HepG2 (cell line): ENCODE measurements around the gene PAQR7. TPM values are rescaled to one million over a fixed set of nuclear protein-coding genes. Genes with fewer than 3 reads are reported as not detected.
A peak's percentile ranks its signal among the peaks of the same experiment; 100 is the strongest.

ENCODE experiments used
- ATAC-seq: fragments of 200-7000 bp; cut with Tn5 transposase; 3 replicates; pipeline ENCODE4 v1.9.1; 2020; ENCODE audit warnings: mild to moderate bottlenecking, moderate library complexity
- BruUV-seq: library from RNA; stranded (reverse); fragments of 400-500 nt; replicated peaks from 2 replicates; lab custom pipeline; 2021; lab: Mats Ljungman, UMichigan
- CTCF ChIA-PET: fragments of 300-600 bp; formaldehyde crosslinking; extraction: SDS; loops from one replicate; lab custom pipeline; 2021; ENCODE audit warnings: low total read pairs, inconsistent platforms, low intra/inter-chr PET ratio; lab: Yijun Ruan, JAX
- POLR2A ChIA-PET: fragments of 350-600 bp; sonication (Branson Sonifier 250); formaldehyde crosslinking; loops from one replicate; lab custom pipeline; 2020; ENCODE audit warnings: antibody characterized with exemption, inconsistent platforms; lab: Yijun Ruan, JAX
- DNase-seq: peaks from one replicate; pipeline ENCODE4 v3.0.0-alpha.2; 2015; ENCODE audit warnings: low spot score
- FAIRE-seq: peaks from 3 replicates; lab custom pipeline; 2011; peaks lifted over from hg19 to GRCh38; lab: Jason Lieb, UNC
- H2AFZ ChIP-seq: one replicate; pipeline ENCODE4 v1.6.1; 2011; ENCODE audit warnings: low read length, inconsistent platforms
- H3K27ac ChIP-seq: fragments of 300-600 bp; 3 replicates; pipeline ENCODE4 v1.8.0; 2011; ENCODE audit warnings: mixed run types, mild to moderate bottlenecking, mixed read lengths, low read length, inconsistent platforms; ENCODE audit not compliant: insufficient read depth; ENCODE audit errors: extremely low read length
- H3K27me3 ChIP-seq, 2 experiments: fragments of 200-600 bp in 1 of 2; 2 replicates in 1 of 2; 3 replicates in 1 of 2; pipeline versions ENCODE4 v1.6.0 to v1.8.0; 2011; ENCODE audit warnings: low read length in 2 of 2, mild to moderate bottlenecking in 2 of 2, moderate library complexity in 2 of 2, inconsistent platforms in 1 of 2; ENCODE audit not compliant: insufficient read depth in 2 of 2, control insufficient read depth in 1 of 2
- H3K36me3 ChIP-seq, 2 experiments: fragments of 200-600 bp in 1 of 2; replicated peaks in 1 of 2; 2 replicates in 1 of 2; 3 replicates in 1 of 2; pipeline versions ENCODE4 v1.5.1 to v1.8.0; 2011; ENCODE audit warnings: low read length in 2 of 2, inconsistent platforms in 1 of 2; ENCODE audit not compliant: insufficient read depth in 2 of 2, control insufficient read depth in 1 of 2
- H3K4me1 ChIP-seq: 2 replicates; pipeline ENCODE4 v1.5.1; 2012; ENCODE audit warnings: low read length, inconsistent platforms; ENCODE audit not compliant: insufficient read depth
- H3K4me2 ChIP-seq: 2 replicates; pipeline ENCODE4 v1.6.0; 2011; ENCODE audit warnings: low read depth, low read length, inconsistent platforms
- H3K4me3 ChIP-seq, 3 experiments: fragments of 200-600 bp in 1 of 3; sonication (generic), shearing (Covaris generic) in 1 of 3; replicated peaks in 1 of 3; 2 replicates each; pipeline ENCODE4 v1.5.1; 2011 to 2016; ENCODE audit warnings: low read length in 3 of 3, inconsistent platforms in 2 of 3, low read depth in 2 of 3, mild to moderate bottlenecking in 2 of 3, control low read depth in 1 of 3, mixed read lengths in 1 of 3; ENCODE audit not compliant: insufficient read depth in 1 of 3
- H3K79me2 ChIP-seq: one replicate; pipeline ENCODE4 v1.6.1; 2011; ENCODE audit warnings: low read length, inconsistent platforms; ENCODE audit not compliant: insufficient read depth
- H3K9ac ChIP-seq: 2 replicates; pipeline ENCODE4 v1.6.0; 2011; ENCODE audit warnings: mild to moderate bottlenecking, low read depth, low read length, inconsistent platforms; ENCODE audit not compliant: insufficient read depth
- H3K9me3 ChIP-seq: 2 replicates; pipeline ENCODE4 v1.5.1; 2012; ENCODE audit warnings: mild to moderate bottlenecking, low read length
- H4K20me1 ChIP-seq: 2 replicates; pipeline ENCODE4 v1.6.0; 2011; ENCODE audit warnings: inconsistent platforms, mild to moderate bottlenecking, low read length, moderate library complexity; ENCODE audit not compliant: insufficient read depth
- FIP1L1 ChIP-seq: fragments of 200-400 bp; formaldehyde crosslinking; IDR thresholded peaks from 2 replicates; pipeline ENCODE4 v1.6.1; 2018; ENCODE audit warnings: low read depth, mild to moderate bottlenecking, low read length, moderate library complexity, borderline replicate concordance; ENCODE audit not compliant: insufficient read depth
- KLF11 ChIP-seq: IDR thresholded peaks from 2 replicates; pipeline ENCODE4 v1.6.1; 2016; ENCODE audit warnings: missing compliant biosample characterization
- MNT ChIP-seq: fragments of 450-650 bp; IDR thresholded peaks from 2 replicates; pipeline ENCODE4 v1.6.1; 2016
- POLR2G ChIP-seq: fragments of 200-400 bp; formaldehyde crosslinking; IDR thresholded peaks from 2 replicates; pipeline ENCODE4 v1.6.1; 2018; ENCODE audit warnings: mild to moderate bottlenecking, low read depth, low read length, moderate library complexity
- TRIM24 ChIP-seq: sonication (generic); formaldehyde crosslinking; IDR thresholded peaks from 2 replicates; pipeline ENCODE4 v1.8.0; 2022; ENCODE audit warnings: mild to moderate bottlenecking, missing genetic modification reagents
- U2AF1 ChIP-seq: fragments of 200-400 bp; formaldehyde crosslinking; optimal IDR thresholded peaks from 2 replicates; pipeline ENCODE3; 2017; ENCODE audit warnings: mild to moderate bottlenecking, low read depth, low read length
- U2AF2 ChIP-seq: fragments of 200-400 bp; formaldehyde crosslinking; IDR thresholded peaks from 2 replicates; pipeline ENCODE4 v1.6.1; 2017; ENCODE audit warnings: low read depth, mild to moderate bottlenecking, low read length
- ZFP36L2 ChIP-seq: sonication (generic); formaldehyde crosslinking; IDR thresholded peaks from 2 replicates; pipeline ENCODE4 v1.4.0; 2020; ENCODE audit warnings: missing genetic modification reagents
- ZNF484 ChIP-seq: sonication (generic); formaldehyde crosslinking; IDR thresholded peaks from 2 replicates; pipeline ENCODE4 v1.5.1; 2020; ENCODE audit warnings: mild to moderate bottlenecking, low read depth, missing genetic modification reagents, borderline replicate concordance
- ZNF605 ChIP-seq: sonication (generic); formaldehyde crosslinking; IDR thresholded peaks from 2 replicates; pipeline ENCODE4 v1.8.0; 2022; ENCODE audit warnings: mild to moderate bottlenecking, missing genetic modification reagents
- ZNF777 ChIP-seq: sonication (generic); formaldehyde crosslinking; IDR thresholded peaks from 2 replicates; pipeline ENCODE4 v1.4.0; 2020; ENCODE audit warnings: missing genetic modification reagents
- WGBS: methylation state at CpG from one replicate; pipeline ENCODE4 v1.1.6; 2017; ENCODE audit warnings: low lambda C conversion rate; 5-methylcytosine and 5-hydroxymethylcytosine counted together
- in situ Hi-C: cut with HindIII; loops from 2 replicates; pipeline ENCODE4 v1.10.0; 2017; ENCODE audit warnings: low pct_unique_long_range_greater_than_20kb; ENCODE audit not compliant: extremely low pct_ligation_motif_present
- intact Hi-C: fragments of 100-400 bp; cut with micrococcal nuclease; formaldehyde crosslinking; loops from one replicate; pipeline ENCODE4 v1.10.0; 2022; ENCODE audit not compliant: unreplicated experiment
- polyA plus RNA-seq, 8 experiments: library from polyadenylated mRNA; depleted of rRNA in 3 of 8; stranded (reverse) in 7 of 8; unstranded in 1 of 8; fragments of >200 nt; fragmentation: Illumina TruSeq in 4 of 8; extraction: Trizol in 4 of 8; gene quantifications; 2 replicates each; pipeline versions ENCODE4 v1.2.1 to v1.2.3, GENCODE V29; 2011 to 2016; ENCODE audit warnings: low read depth in 4 of 8, missing spikeins in 1 of 8, mixed read lengths in 1 of 8; ENCODE audit not compliant: insufficient read depth in 1 of 8
- total RNA-seq, 5 experiments: library from RNA; depleted of rRNA; stranded (reverse); fragments of >200 nt; fragmentation: Illumina TruSeq; extraction: Trizol; gene quantifications; 2 replicates each; pipeline ENCODE4 v1.2.3, GENCODE V29; 2016; ENCODE audit warnings: low read depth in 1 of 5

PAQR7 gene
- total and polyA plus RNA-seq, 2 of the 13 experiments (the other 11 are each of a cell fraction or from before 2014, with no cell fraction given) = 13.2 to 16.6 TPM

- CTCF ChIA-PET = no interaction called here
Measured at GRCh38 chr1:25898223-25899015, 22.9 kb upstream of the PAQR7 start.

GRCh38 chr1:25897754-25898153, 22.2 kb upstream of the PAQR7 start:
- Histone ChIP-seq H3K27ac (no peak overlapping the region), H3K4me1 (peaks cover 10% of the 10 kb centered on the region), H3K79me2 (peaks cover 11% of the 10 kb centered on the region), H3K27me3 (no peaks in the 10 kb centered on the region), H3K9ac (no peak overlapping the region), H3K9me3 (no peaks in the 10 kb centered on the region), H3K36me3 (peaks cover 4 to 46% of the 10 kb centered on the region in 2 experiments), H2AFZ (no peak overlapping the region), H3K4me2 (no peak overlapping the region), H4K20me1 (no peaks in the 10 kb centered on the region), H3K4me3 (no peak overlapping the region)
- FAIRE-seq (no peak), ATAC-seq (no peak), DNase-seq (no peak)
- POLR2A ChIA-PET = no interaction called here
- intact Hi-C loops (no loop called here), in situ Hi-C loops (loop anchor here (5.0 to 10.0 kb wide), 2 partner anchors 100 to 267 kb away; partner anchors contain the start of genes C1orf232, PAFAH2 and ZNF593)
- WGBS = 98% methylated on average over 5 of the region's 5 CpGs
- no TSS peak for BruUV-seq
- peak; percentile 83 for TF ChIP-seq MNT
- TF ChIP-seq ZNF605 (CRISPR knock-in tag) = no peak
- TF ChIP-seq FIP1L1 = no peak
- TF ChIP-seq U2AF2 = no peak
- CTCF ChIA-PET = no interaction called here

More at GRCh38 chr1:25898223-25899015, 22.9 kb upstream of the PAQR7 start:
- POLR2A ChIA-PET = no interaction called here
- H3K4me3 ChIP-seq = no peak overlapping the region
- in situ Hi-C loops (loop anchor here (5.0 to 10.0 kb wide), 2 partner anchors 99 to 266 kb away; partner anchors contain the start of genes C1orf232, PAFAH2 and ZNF593), intact Hi-C loops (no loop called here)
- no peak for FAIRE-seq
- H3K27ac ChIP-seq = no peak overlapping the region
- no peak for ATAC-seq
- no peaks in the 10 kb centered on the region for H3K9me3 ChIP-seq
- peaks cover 17% of the 10 kb centered on the region for H3K4me1 ChIP-seq
- H2AFZ ChIP-seq = no peak overlapping the region
- H4K20me1 ChIP-seq = no peaks in the 10 kb centered on the region
- peaks cover 6 to 52% of the 10 kb centered on the region in 2 experiments for H3K36me3 ChIP-seq
- no TSS peak for BruUV-seq
- H3K9ac ChIP-seq = no peak overlapping the region
- no peaks in the 10 kb centered on the region for H3K27me3 ChIP-seq
- TF ChIP-seq KLF11 (no peak), POLR2G (peak; percentile 35), ZNF777 (CRISPR knock-in tag) (no peak), U2AF1 (no peak), ZFP36L2 (CRISPR knock-in tag) (no peak), TRIM24 (CRISPR knock-in tag) (no peak), ZNF484 (CRISPR knock-in tag) (no peak)
- TF ChIP-seq, all 625 proteins: peak for 1
- Histone ChIP-seq H3K4me2 (no peak overlapping the region), H3K79me2 (peaks cover 18% of the 10 kb centered on the region)
- WGBS = 100% methylated on average over 11 of the region's 11 CpGs
- no peak for DNase-seq
